Endothelial cell of hepatic sinusoid (primary cell): ENCODE results near the gene DGKZ.
"Not testable (repeated sequence)": the region's sequence is repeated elsewhere in the genome, so short reads cannot be mapped to it uniquely, and the experiment has no call there.

Source experiments
- in situ Hi-C: cut with HindIII; loops from 2 replicates; pipeline ENCODE4 v1.10.0; 2017; ENCODE audit warnings: low sequenced_read_pairs

DGKZ gene

DNA sequence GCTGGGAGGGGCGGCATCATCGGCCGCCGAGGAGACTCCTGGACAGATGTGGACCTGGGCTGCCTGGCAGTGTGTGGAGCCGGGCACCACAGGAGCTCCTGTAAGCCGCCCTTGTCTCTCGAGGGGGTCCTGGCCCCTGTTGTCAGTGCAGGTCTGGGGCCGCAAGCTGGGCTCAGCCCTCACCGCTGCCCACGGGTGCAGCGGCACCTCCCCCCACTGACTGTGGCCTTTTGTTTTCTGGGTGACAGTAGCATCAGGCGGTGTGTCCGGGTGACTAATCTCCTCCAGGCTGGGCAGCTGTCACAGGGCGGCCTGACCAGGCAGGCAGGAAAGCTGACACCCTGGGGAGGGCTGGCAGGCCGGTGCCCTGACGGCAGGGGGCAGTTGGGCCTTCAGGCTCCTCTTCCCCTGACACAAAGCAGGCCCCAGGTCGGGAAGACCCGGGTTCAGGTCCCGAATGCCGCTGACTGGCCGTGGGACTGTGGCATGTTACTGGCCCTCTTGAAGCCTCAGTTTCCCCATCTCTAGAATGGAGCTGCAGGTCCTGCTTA, 16.3 kb downstream of the DGKZ start:
- in situ Hi-C loops: no loop called here

GRCh38 chr11:46364056-46364455, 16.8 kb downstream of the DGKZ start:
- in situ Hi-C loops: no loop called here

GRCh38 chr11:46364791-46365190, 17.5 kb downstream of the DGKZ start:
- in situ Hi-C loops: no loop called here

- in situ Hi-C loops: no loop called here
Measured at GRCh38 chr11:46366260-46366659, 19.0 kb downstream of the DGKZ start.

GRCh38 chr11:46366661-46367161, 19.4 kb downstream of the DGKZ start:
- in situ Hi-C loops: no loop called here

DNA sequence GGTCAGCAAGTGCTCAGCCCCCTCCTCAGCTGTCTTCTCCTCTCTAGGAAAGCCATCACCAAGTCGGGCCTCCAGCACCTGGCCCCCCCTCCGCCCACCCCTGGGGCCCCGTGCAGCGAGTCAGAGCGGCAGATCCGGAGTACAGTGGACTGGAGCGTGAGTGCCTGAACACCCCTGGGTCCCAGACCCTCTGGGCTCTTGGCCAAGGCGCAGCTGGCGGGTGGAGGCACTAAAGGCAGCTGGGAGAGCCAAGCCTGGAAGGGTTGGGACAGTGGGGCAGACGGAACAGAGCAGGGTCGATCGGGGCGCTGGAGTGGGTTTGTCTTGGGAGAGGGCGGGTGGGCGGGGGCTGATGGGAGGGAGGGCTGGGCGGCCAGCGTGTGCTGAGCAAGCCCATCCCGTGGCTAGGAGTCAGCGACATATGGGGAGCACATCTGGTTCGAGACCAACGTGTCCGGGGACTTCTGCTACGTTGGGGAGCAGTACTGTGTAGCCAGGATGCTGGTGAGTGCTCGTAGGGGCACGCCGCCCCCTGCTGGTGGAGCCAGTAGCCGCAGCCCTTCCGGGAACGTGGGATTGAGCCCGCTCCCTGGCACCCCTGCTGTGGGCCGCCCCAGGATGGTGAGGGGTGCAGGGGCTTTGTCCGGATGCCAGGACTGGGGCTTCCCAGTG, 20.1 kb downstream of the DGKZ start:
- in situ Hi-C loops: no loop called here

DNA sequence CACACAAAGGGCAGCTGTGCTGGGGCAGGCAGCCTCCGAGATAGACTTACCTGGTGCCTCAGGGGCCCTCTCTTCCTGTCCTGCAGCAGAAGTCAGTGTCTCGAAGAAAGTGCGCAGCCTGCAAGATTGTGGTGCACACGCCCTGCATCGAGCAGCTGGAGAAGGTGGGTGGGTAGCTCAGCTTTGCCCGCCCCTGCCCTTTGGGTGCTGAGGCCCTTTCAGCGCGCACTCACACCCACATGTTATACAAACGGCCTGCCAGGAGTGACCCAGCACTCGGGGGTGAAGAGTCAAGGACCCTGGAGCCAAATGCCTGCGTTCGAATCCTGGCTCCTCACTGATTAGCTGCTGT, 20.6 kb downstream of the DGKZ start:
- in situ Hi-C loops: no loop called here

DNA sequence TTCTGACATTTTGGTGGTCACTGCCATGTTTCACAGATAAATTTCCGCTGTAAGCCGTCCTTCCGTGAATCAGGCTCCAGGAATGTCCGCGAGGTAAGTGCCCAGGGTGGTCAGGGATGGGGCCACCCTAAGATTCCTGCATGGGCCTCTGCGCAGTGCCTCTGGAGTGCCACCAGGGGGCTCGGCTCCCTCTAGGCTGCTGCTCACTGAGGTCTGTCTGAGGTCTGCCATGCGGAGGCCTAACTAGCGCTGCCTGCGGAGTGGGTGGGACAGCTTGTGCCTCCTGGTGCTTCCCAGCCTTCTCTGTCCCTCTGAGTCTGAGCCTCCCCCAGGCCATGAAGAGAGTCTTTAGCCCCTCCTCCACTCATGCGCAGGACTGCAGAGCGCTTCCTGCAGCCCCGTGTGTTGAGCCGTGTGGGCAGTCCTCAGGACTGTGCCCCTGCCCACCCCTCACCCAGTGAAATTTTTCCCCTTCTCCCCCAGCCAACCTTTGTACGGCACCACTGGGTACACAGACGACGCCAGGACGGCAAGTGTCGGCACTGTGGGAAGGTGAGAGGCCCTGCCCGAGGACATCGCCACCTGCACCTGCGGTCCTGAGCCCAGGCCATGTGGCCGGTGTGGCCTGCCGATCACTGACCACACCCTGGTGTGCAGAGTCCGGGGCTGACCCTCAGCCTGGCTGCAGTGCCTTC, 22.3 kb downstream of the DGKZ start:
- in situ Hi-C loops: no loop called here

GRCh38 chr11:46370253-46370652, 23.0 kb downstream of the DGKZ start:
- in situ Hi-C loops: no loop called here

GRCh38 chr11:46371262-46371661, 24.0 kb downstream of the DGKZ start:
- in situ Hi-C loops: not testable (repeated sequence)

DNA sequence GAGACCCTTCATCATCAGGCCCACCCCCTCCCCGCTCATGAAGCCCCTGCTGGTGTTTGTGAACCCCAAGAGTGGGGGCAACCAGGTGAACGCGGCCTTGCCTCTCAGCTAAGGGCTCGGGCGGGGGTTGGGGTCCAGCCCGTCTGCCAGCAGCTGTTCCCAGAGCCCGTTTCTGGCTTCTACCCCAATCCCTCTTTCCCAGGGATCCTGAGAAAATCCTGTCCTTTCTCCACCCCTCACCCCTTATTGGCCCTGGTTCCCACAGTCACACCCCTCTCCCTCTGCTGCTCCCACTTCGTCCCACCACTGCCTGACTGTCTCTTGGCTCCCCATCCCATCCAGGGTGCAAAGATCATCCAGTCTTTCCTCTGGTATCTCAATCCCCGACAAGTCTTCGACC, 24.8 kb downstream of the DGKZ start:
- in situ Hi-C loops: no loop called here

DNA sequence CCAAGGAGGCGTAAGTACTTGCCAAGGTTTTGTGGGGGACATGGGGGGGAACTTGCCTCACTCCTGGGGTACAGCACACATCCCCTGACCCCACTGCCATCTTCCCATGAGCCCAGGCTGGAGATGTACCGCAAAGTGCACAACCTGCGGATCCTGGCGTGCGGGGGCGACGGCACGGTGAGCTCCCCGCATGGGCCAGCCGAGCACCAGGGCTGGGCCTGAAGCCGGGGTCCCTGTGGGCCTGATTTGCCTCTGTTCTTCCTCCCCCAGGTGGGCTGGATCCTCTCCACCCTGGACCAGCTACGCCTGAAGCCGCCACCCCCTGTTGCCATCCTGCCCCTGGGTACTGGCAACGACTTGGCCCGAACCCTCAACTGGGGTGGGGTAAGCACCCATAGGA, 25.2 kb downstream of the DGKZ start:
- in situ Hi-C loops: not testable (repeated sequence)

GRCh38 chr11:46373787-46374740, 26.8 kb downstream of the DGKZ start:
- in situ Hi-C loops: no loop called here

DNA sequence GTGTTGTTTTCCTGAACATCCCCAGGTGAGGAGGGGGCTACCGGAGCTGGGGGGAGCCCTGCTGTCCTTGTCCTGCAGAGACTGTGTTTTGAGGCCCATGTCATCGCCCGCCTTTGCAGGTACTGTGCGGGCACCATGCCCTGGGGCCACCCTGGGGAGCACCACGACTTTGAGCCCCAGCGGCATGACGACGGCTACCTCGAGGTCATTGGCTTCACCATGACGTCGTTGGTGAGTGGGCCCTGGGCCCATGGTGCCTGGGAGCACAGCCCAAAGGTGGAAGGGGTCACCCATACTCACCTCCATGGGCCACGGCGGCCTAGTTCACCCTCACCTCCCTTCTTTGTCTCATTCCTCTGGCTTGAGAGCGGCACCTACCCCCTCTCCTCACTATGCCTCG, 27.6 kb downstream of the DGKZ start:
- in situ Hi-C loops: no loop called here

DNA sequence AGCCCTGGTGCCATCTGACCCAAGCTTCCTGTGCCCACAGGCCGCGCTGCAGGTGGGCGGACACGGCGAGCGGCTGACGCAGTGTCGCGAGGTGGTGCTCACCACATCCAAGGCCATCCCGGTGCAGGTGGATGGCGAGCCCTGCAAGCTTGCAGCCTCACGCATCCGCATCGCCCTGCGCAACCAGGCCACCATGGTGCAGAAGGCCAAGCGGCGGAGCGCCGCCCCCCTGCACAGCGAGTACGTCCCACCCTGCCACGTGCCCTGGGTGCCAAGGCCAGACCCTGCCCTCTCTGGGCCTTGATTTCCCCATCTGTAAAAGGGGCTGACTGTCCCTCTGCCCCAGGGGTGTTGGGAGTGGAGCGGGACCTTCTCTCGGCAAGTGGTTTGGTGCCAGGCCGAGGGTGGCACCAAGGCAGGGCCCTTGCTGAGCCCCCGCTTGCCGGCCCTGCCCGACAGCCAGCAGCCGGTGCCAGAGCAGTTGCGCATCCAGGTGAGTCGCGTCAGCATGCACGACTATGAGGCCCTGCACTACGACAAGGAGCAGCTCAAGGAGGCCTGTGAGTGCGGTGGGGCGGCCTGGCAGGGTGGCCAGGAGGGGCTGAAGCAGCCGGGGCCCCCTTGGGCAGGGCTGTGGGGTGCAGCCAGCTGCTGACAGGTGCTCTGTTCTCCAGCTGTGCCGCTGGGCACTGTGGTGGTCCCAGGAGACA, 28.3 kb downstream of the DGKZ start:
- in situ Hi-C loops: no loop called here

GRCh38 chr11:46376258-46377050, 29.2 kb downstream of the DGKZ start:
- in situ Hi-C loops: no loop called here

DNA sequence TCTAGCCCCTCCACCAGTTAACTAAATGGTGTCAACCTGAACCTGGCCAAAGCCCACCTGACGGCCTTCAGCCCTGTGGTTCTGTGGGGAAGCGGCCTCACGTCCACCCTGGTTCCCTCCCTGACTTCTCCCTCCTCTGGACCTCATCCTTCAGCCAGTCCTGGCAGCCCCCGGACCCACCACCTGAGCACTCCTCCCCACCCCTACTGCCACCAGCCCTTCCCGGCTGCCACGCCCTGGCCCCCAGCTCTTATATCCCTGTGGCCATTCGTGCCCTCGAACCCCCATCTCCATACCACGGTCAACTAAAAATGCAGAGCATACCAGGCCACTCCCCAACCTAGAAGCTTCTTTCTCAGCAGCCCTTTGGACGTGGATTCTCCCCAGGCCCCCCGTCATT, 30.0 kb downstream of the DGKZ start:
- in situ Hi-C loops: no loop called here

DNA sequence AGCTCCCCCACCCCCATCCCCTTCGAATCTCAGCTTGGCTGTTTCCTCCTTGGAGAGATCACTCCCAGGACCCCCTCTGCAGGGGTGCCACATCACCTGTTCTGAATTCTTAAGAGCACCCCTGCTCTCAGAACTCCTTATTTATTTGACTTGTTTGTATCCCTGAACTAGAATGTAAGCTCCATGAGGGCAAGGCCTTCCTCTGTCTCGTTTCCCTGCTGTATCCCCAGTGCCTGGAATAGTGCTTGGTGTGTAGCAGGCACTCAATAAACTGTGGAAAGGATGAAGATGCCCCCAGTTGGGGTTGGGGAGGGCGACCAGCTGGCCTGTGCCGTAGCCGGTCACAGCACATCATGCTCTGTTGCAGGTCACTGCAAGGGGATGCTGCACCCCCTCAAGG, 30.6 kb downstream of the DGKZ start:
- in situ Hi-C loops: no loop called here

GRCh38 chr11:46378296-46378695, 31.0 kb downstream of the DGKZ start:
- in situ Hi-C loops: no loop called here
